Measurements from ENCODE around the gene FAM241A.
"Not testable (repeated sequence)": the region's sequence is repeated elsewhere in the genome, so short reads cannot be mapped to it uniquely, and the experiment has no call there.

FAM241A gene

DNA sequence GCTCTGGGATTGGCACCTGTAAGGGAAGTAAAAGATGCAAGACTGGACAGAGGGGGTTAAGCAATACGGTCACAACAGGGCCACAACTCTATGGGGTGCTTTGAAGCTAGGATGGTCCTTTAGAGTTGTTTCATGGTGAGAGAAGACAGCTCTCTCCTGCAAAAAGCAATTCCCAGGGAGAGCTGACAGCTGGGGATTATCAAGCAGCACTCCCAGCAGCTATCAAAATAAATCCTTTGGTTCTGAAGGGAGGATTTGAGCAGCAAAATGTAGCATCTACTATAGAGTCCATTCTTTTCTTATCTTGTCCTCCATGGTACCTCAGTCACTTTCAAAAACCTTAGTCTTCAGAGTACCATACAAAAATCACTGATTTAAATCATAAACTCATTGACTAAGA, 51.2 kb downstream of the FAM241A start:
- WGBS, 2 experiments (ENCODE audit: insufficient coverage in 2 of 2): 100% methylated on average over 1 of the region's 1 CpG; no CpG with 5 or more reads in 1 of the 2 experiments
- Histone ChIP-seq H3K27ac (ENCODE audit: low read depth, low read length, severe bottlenecking) (no peak overlapping the region), H3K4me3 (ENCODE audit: extremely low read depth, insufficient read depth, low read length, poor library complexity, severe bottlenecking) (no peak overlapping the region), H3K4me1 (ENCODE audit: control insufficient read depth, insufficient read depth, low read length, poor library complexity, severe bottlenecking) (no peaks in the 10 kb centered on the region), H3K36me3 (ENCODE audit: control insufficient read depth, insufficient read depth, low read length) (no peaks in the 10 kb centered on the region), H3K9me3 (ENCODE audit: control insufficient read depth, low read length) (no peaks in the 10 kb centered on the region)

DNA sequence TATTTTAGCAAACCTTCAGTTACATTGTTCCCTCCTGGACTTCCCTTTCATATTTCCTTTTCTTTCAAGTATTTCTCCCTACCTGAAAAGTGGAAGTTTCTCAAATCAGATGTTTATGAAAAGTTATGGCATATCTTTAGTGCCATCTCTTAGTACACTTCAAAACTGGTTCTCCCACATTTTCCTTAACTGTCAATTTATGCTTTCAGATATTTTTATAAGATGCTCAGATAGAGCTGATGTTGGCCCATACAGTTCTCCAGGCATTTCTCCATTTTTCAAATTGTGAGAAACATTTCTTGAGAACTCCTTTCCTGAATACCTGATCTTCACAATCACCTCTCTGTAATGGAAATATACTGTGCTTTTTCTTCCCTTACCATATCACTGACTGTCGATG, 53.8 kb downstream of the FAM241A start:
- WGBS, 2 experiments (ENCODE audit: insufficient coverage in 2 of 2): 89 to 100% methylated on average over 1 of the region's 1 CpG
- no peak overlapping the region for H3K27ac ChIP-seq (ENCODE audit: low read depth, low read length, severe bottlenecking)

DNA sequence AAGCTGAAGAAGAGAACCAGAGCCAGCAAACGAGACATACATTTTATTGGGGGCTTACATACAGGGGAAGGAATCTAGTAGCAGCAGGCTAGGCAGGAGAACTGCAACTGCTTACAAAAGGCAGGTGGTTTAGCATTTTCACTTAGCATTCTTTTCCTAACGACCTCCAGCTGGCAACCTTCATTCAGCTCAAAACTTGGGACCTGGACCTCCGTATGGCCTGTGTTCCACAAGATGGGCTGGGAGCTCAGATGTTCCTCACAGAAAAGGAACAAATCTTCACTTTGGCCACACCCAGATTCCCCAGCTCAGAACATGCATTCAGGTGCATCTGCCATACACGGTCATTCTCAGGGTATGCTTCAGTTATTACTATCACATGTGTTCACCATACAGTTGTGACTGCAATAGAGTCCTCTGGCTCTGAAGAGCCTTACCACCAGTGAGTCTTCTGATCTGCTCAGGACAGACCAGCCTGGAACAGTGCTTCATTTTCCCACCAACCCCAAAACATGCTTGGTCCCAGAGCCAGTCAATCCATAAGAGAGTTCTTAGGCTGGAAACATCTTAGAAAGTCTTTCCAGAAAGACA, 56.8 kb downstream of the FAM241A start:
- no peaks in the 10 kb centered on the region for H3K9me3 ChIP-seq (ENCODE audit: control insufficient read depth, low read length)
- no peak overlapping the region for H3K4me3 ChIP-seq (ENCODE audit: extremely low read depth, insufficient read depth, low read length, poor library complexity, severe bottlenecking)
- WGBS, 2 experiments (ENCODE audit: insufficient coverage in 2 of 2): 65 to 79% methylated on average over 3 to 4 of the region's 4 CpGs
- H3K27ac ChIP-seq (ENCODE audit: low read depth, low read length, severe bottlenecking): no peak overlapping the region
- no peaks in the 10 kb centered on the region for H3K4me1 ChIP-seq (ENCODE audit: control insufficient read depth, insufficient read depth, low read length, poor library complexity, severe bottlenecking)
- H3K36me3 ChIP-seq (ENCODE audit: control insufficient read depth, insufficient read depth, low read length): no peaks in the 10 kb centered on the region

More for the DNA sequence above, 53.8 kb downstream of the FAM241A start:
- H3K4me3 ChIP-seq (ENCODE audit: extremely low read depth, insufficient read depth, low read length, poor library complexity, severe bottlenecking): no peak overlapping the region
- H3K9me3 ChIP-seq (ENCODE audit: control insufficient read depth, low read length): no peaks in the 10 kb centered on the region
- H3K4me1 ChIP-seq (ENCODE audit: control insufficient read depth, insufficient read depth, low read length, poor library complexity, severe bottlenecking): no peaks in the 10 kb centered on the region
- no peaks in the 10 kb centered on the region for H3K36me3 ChIP-seq (ENCODE audit: control insufficient read depth, insufficient read depth, low read length)

- Histone ChIP-seq H3K4me1 (ENCODE audit: control insufficient read depth, insufficient read depth, low read length, poor library complexity, severe bottlenecking) (no peaks in the 10 kb centered on the region), H3K27ac (ENCODE audit: low read depth, low read length, severe bottlenecking) (no peak overlapping the region), H3K9me3 (ENCODE audit: control insufficient read depth, low read length) (no peaks in the 10 kb centered on the region), H3K4me3 (ENCODE audit: extremely low read depth, insufficient read depth, low read length, poor library complexity, severe bottlenecking) (no peak overlapping the region), H3K36me3 (ENCODE audit: control insufficient read depth, insufficient read depth, low read length) (no peaks in the 10 kb centered on the region)
- no CpG with 5 or more reads among the region's 1 CpG for WGBS, 2 experiments (ENCODE audit: insufficient coverage in 2 of 2)
These were observed 58.3 kb downstream of the FAM241A start for GRCh38 chr4:112203593-112203992.

GRCh38 chr4:112206431-112206830, 61.2 kb downstream of the FAM241A start:
- no peak overlapping the region for H3K27ac ChIP-seq (ENCODE audit: low read depth, low read length, severe bottlenecking)

DNA sequence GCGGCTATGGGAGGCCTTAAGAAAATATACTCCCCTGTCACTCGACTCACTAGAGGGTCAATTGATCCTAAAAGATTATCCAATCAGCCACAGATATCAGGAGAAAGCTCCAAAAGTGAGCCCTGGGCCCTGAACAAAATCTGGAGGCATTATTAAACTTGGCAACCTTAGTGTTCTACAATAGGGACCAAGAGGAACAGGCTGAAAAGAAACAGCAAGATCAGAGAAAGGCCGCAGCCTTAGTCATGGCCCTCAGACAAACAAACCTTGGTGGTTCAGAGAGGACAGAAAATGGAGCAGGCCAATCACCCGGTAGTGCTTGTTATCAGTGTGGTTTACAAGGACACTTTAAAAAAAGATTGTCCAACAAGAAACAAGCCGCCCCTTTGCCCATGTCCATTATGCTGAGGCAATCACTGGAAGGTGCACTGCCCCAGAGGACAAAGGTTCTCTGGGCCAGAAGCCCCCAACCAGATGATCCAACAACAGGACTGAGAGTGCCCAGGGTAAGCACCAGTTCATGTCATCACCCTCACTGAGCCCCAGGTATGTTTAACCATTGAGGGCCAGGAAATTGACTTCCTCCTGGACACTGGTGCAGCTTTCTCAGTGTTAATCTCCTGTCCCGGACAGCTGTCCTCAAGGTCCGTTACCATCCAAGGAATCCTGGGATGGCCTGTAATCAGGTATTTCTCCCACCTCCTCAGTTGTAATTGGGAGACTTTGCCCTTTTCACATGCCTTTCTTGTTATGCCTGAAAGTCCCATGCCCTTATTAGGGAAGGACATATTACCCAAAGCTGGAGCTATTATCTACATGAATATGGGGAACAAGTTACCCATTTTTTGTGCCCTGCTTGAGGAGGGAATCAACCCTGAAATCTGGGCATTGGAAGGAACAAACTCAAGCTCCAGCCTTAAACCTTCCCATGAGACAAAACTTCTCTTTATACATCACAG, 63.2 kb downstream of the FAM241A start:
- not testable (repeated sequence) for H3K27ac ChIP-seq (ENCODE audit: low read depth, low read length, severe bottlenecking); H3K36me3 ChIP-seq (ENCODE audit: control insufficient read depth, insufficient read depth, low read length); H3K9me3 ChIP-seq (ENCODE audit: control insufficient read depth, low read length); H3K4me3 ChIP-seq (ENCODE audit: extremely low read depth, insufficient read depth, low read length, poor library complexity, severe bottlenecking); H3K4me1 ChIP-seq (ENCODE audit: control insufficient read depth, insufficient read depth, low read length, poor library complexity, severe bottlenecking)
- WGBS, 2 experiments (ENCODE audit: insufficient coverage in 2 of 2): 90 to 97% methylated on average over 4 of the region's 7 CpGs

More at GRCh38 chr4:112206431-112206830, 61.2 kb downstream of the FAM241A start:
- Histone ChIP-seq H3K4me3 (ENCODE audit: extremely low read depth, insufficient read depth, low read length, poor library complexity, severe bottlenecking) (no peak overlapping the region), H3K36me3 (ENCODE audit: control insufficient read depth, insufficient read depth, low read length) (no peaks in the 10 kb centered on the region), H3K4me1 (ENCODE audit: control insufficient read depth, insufficient read depth, low read length, poor library complexity, severe bottlenecking) (no peaks in the 10 kb centered on the region), H3K9me3 (ENCODE audit: control insufficient read depth, low read length) (no peaks in the 10 kb centered on the region)
- no CpG with 5 or more reads among the region's 2 CpGs for WGBS, 2 experiments (ENCODE audit: insufficient coverage in 2 of 2)

DNA sequence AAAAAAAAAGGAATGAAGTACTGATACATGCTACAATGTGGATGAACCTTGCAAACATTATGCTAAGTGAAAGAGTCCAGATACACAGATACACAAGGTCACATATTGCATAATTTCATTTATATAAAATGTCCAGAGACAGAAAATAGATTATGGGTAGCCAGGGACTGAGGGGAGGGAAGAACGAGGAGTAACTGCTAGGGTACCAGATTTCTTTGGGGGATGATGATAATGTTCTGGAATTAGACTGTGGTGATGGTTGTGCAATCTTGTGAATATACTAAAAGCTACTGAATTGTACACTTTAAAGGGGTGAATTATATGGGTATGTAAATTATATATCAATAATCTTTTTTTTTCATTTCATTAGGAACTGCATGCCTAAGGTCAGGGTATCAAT, 65.5 kb downstream of the FAM241A start:
- H3K27ac ChIP-seq (ENCODE audit: low read depth, low read length, severe bottlenecking): no peak overlapping the region
- H3K36me3 ChIP-seq (ENCODE audit: control insufficient read depth, insufficient read depth, low read length): no peaks in the 10 kb centered on the region
- no peaks in the 10 kb centered on the region for H3K9me3 ChIP-seq (ENCODE audit: control insufficient read depth, low read length)
- no peaks in the 10 kb centered on the region for H3K4me1 ChIP-seq (ENCODE audit: control insufficient read depth, insufficient read depth, low read length, poor library complexity, severe bottlenecking)
- 63 to 83% methylated on average over 1 of the region's 1 CpG for WGBS, 2 experiments (ENCODE audit: insufficient coverage in 2 of 2)
- no peak overlapping the region for H3K4me3 ChIP-seq (ENCODE audit: extremely low read depth, insufficient read depth, low read length, poor library complexity, severe bottlenecking)

DNA sequence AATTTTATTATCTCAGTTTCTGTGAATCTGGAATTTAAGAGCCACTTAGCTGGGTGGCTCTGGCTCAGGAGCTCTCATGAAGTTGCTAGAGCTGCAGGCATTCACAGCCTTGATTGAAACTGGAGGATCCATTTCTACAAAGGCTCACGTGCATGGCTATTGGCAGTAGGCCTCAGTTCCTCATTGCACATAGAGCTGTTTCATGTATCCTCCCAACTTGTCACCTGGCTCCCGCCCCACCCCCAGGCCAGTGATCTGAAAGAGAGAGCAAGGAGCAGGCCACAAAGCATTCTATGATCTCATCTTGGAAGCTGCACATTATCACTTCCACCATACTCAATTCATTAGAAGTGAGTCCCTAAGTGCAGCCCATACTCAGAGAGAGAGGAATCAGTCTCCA, 67.8 kb downstream of the FAM241A start:
- Histone ChIP-seq H3K9me3 (ENCODE audit: control insufficient read depth, low read length) (no peaks in the 10 kb centered on the region), H3K4me1 (ENCODE audit: control insufficient read depth, insufficient read depth, low read length, poor library complexity, severe bottlenecking) (no peaks in the 10 kb centered on the region), H3K4me3 (ENCODE audit: extremely low read depth, insufficient read depth, low read length, poor library complexity, severe bottlenecking) (no peak overlapping the region), H3K27ac (ENCODE audit: low read depth, low read length, severe bottlenecking) (no peak overlapping the region), H3K36me3 (ENCODE audit: control insufficient read depth, insufficient read depth, low read length) (no peaks in the 10 kb centered on the region)
- 40 to 89% methylated on average over 1 of the region's 2 CpGs for WGBS, 2 experiments (ENCODE audit: insufficient coverage in 2 of 2)

- H3K4me1 ChIP-seq (ENCODE audit: control insufficient read depth, insufficient read depth, low read length, poor library complexity, severe bottlenecking): no peaks in the 10 kb centered on the region
- H3K9me3 ChIP-seq (ENCODE audit: control insufficient read depth, low read length): no peaks in the 10 kb centered on the region
- H3K36me3 ChIP-seq (ENCODE audit: control insufficient read depth, insufficient read depth, low read length): no peaks in the 10 kb centered on the region
- WGBS, 2 experiments (ENCODE audit: insufficient coverage in 2 of 2): no CpG with 5 or more reads among the region's 3 CpGs
- H3K4me3 ChIP-seq (ENCODE audit: extremely low read depth, insufficient read depth, low read length, poor library complexity, severe bottlenecking): no peak overlapping the region
- H3K27ac ChIP-seq (ENCODE audit: low read depth, low read length, severe bottlenecking): no peak overlapping the region
These were observed 68.6 kb downstream of the FAM241A start for GRCh38 chr4:112213856-112214255.

DNA sequence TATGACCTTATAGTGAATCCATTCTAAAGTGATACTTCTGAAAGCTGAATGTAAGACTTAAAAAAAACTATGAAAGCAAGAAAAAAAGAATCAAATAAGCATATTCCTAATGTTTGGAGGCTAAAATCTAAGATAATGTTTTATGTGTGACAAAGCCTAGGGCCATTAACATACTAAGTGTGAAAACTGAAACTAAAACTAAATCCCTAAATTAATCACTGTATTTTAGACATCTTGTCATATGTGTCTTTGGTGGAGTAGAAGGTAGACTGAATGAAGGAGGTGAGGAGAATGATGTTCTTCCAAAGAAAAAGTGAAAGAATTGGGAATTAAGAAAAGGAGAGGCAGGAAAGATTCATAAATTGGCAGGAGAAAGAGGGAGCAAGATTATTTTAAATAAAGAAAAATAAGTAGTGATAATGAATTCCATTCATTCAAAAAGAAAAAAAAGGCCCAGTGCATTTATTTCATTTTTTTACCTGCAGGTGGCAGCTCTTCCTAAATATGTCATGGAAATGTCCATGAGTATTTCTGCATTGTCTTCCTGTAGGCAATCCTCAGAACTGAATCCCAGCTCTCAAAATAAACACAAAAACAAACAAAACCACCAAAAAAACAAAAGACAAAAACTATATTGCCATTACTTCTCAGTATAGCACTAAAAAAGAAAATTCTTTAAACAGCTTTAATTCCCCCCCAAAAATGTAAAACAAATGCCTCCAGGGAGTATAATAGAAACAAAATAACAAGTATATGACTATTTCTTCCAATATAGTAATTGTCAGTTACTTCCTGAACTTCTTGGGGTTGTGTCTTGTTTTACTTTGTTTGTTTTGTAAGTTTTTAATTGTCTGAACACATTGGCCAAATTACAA, 69.4 kb downstream of the FAM241A start:
- no peaks in the 10 kb centered on the region for H3K9me3 ChIP-seq (ENCODE audit: control insufficient read depth, low read length)
- H3K36me3 ChIP-seq (ENCODE audit: control insufficient read depth, insufficient read depth, low read length): no peaks in the 10 kb centered on the region
- H3K27ac ChIP-seq (ENCODE audit: low read depth, low read length, severe bottlenecking): no peak overlapping the region
- no peak overlapping the region for H3K4me3 ChIP-seq (ENCODE audit: extremely low read depth, insufficient read depth, low read length, poor library complexity, severe bottlenecking)
- no peaks in the 10 kb centered on the region for H3K4me1 ChIP-seq (ENCODE audit: control insufficient read depth, insufficient read depth, low read length, poor library complexity, severe bottlenecking)

Measured in mesodermal cell (in vitro differentiated cells).